Measurements from ENCODE around the gene NINL. TPM values are rescaled to one million over a fixed set of nuclear protein-coding genes. Genes with fewer than 3 reads are reported as not detected.

The NINL gene
- total RNA-seq, 4 donors from 2014 or later, result 4.0 to 16.5 (median 7.9) TPM

GRCh38 chr20:25466846-25467245 lies 118.5 kb downstream of the NINL start:
- Histone ChIP-seq H3K27me3 (no peaks in the 10 kb centered on the region), H3K36me3 (peaks cover 0 to 26% (median 0%) of the 10 kb centered on the region in 3 donors), H3K4me1 (no peaks in the 10 kb centered on the region), H3K4me3 (no peak overlapping the region), H3K27ac (no peak overlapping the region), H3K9me3 (no peaks in the 10 kb centered on the region)
- no peak for TF ChIP-seq POLR2A (IDR thresholded peaks at IDR 0.05)
- no peak for TF ChIP-seq CTCF (IDR thresholded peaks at IDR 0.05)
- DNase-seq, result no peak

- Histone ChIP-seq H3K27me3 (no peaks in the 10 kb centered on the region), H3K36me3 (peaks cover 0 to 30% (median 0%) of the 10 kb centered on the region in 3 donors), H3K9me3 (no peaks in the 10 kb centered on the region), H3K4me3 (no peak overlapping the region), H3K27ac (no peak overlapping the region), H3K4me1 (no peaks in the 10 kb centered on the region)
- TF ChIP-seq POLR2A (IDR thresholded peaks at IDR 0.05), result no peak
- TF ChIP-seq CTCF (IDR thresholded peaks at IDR 0.05), result no peak
- no peak for DNase-seq
These were observed 119.8 kb downstream of the NINL start for GRCh38 chr20:25465243-25466135.

GRCh38 chr20:25464501-25465242 lies 120.7 kb downstream of the NINL start:
- Histone ChIP-seq H3K9me3 (no peaks in the 10 kb centered on the region), H3K27me3 (no peaks in the 10 kb centered on the region), H3K36me3 (peaks cover 0 to 30% (median 0%) of the 10 kb centered on the region in 3 donors), H3K4me1 (no peaks in the 10 kb centered on the region), H3K4me3 (no peak overlapping the region), H3K27ac (no peak overlapping the region)
- no peak for DNase-seq
- no peak for TF ChIP-seq CTCF (IDR thresholded peaks at IDR 0.05)
- no peak for TF ChIP-seq POLR2A (IDR thresholded peaks at IDR 0.05)

GRCh38 chr20:25461786-25462545 lies 123.4 kb downstream of the NINL start:
- Histone ChIP-seq H3K9me3 (no peaks in the 10 kb centered on the region), H3K4me3 (no peak overlapping the region), H3K36me3 (peaks cover 0 to 25% (median 0%) of the 10 kb centered on the region in 3 donors), H3K4me1 (no peaks in the 10 kb centered on the region), H3K27me3 (no peaks in the 10 kb centered on the region), H3K27ac (no peak overlapping the region)
- TF ChIP-seq CTCF (IDR thresholded peaks at IDR 0.05) (no peak), POLR2A (IDR thresholded peaks at IDR 0.05) (no peak)
- DNase-seq, result peak in 1 of 3 donors; percentile 44

- Histone ChIP-seq H3K9me3 (no peaks in the 10 kb centered on the region), H3K4me3 (no peak overlapping the region), H3K36me3 (peaks cover 0 to 18% (median 0%) of the 10 kb centered on the region in 3 donors), H3K27ac (no peak overlapping the region), H3K27me3 (no peaks in the 10 kb centered on the region), H3K4me1 (no peaks in the 10 kb centered on the region)
- no peak for DNase-seq
- TF ChIP-seq POLR2A (IDR thresholded peaks at IDR 0.05) (no peak), CTCF (IDR thresholded peaks at IDR 0.05) (no peak)
These were observed 124.1 kb downstream of the NINL start for GRCh38 chr20:25461281-25461650.

Measured in Peyer's patch (tissue), 4 donors.